OCI-LY7 (cell line): ENCODE measurements around the gene SKP1.

Source experiments
- EZH2phosphoT487 ChIP-seq: fragments of 200-600 bp; sonication (generic); IDR thresholded peaks from 2 replicates; pipeline ENCODE4 v1.6.1; 2018; ENCODE audit warnings: low read depth, borderline replicate concordance, mild to moderate bottlenecking, mixed run types, antibody characterized with exemption, low read length, moderate library complexity, mixed read lengths
- TF ChIP-seq, protein P1 (sequence below): fragments of 200-600 bp; sonication (generic); conservative IDR thresholded peaks from 2 replicates; pipeline ENCODE4 v1.5.1; 2014; ENCODE audit warnings: mild to moderate bottlenecking, antibody characterized with exemption, low read length, moderate library complexity, mixed read lengths

DNA sequence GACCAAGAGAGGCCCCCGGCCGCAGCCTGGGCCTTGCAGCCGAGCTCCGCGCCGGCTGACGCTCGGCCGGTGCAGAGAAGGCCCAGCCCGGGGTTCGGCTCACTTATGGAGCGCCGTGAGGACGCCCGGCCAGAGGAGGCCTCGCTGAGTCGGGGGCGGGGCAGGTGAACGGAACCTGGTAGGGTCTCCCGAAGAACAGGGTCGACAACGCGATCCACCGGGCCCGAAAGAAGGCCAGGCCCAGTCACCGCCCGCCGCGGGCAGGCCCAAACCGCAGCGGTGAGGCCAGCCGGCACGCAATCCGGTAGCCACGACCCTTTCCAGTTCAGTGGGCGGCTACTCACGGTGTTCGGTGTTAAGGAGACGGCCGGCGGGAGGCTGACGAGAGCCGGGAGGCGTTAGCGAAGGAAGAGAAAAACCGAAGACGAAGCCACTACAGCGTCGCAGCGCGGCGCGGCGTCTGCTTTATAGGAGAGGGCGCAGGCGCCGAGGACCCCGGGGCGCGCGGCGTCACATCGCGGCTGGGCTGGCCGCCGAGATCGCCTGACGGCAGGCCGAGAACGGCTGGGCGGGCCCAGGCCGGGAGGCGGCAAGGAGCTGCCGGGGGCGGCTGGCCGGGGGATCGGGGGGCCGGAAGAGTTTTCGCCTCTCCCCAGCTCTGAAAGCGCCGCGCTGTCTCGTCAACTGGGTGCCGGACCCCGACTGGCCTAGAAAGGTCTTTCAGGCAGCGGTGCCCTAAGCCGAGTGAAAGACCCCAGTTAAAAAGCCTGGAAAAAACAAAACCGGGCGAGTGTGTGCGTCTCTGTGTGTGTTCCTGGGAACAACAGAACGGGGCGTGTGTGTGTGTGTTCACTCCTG lies at the start of gene SKP1:
- TF ChIP-seq, protein P1, sequence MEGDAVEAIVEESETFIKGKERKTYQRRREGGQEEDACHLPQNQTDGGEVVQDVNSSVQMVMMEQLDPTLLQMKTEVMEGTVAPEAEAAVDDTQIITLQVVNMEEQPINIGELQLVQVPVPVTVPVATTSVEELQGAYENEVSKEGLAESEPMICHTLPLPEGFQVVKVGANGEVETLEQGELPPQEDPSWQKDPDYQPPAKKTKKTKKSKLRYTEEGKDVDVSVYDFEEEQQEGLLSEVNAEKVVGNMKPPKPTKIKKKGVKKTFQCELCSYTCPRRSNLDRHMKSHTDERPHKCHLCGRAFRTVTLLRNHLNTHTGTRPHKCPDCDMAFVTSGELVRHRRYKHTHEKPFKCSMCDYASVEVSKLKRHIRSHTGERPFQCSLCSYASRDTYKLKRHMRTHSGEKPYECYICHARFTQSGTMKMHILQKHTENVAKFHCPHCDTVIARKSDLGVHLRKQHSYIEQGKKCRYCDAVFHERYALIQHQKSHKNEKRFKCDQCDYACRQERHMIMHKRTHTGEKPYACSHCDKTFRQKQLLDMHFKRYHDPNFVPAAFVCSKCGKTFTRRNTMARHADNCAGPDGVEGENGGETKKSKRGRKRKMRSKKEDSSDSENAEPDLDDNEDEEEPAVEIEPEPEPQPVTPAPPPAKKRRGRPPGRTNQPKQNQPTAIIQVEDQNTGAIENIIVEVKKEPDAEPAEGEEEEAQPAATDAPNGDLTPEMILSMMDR, result no peak
- no peak for TF ChIP-seq EZH2phosphoT487
